NB4 (cell line): Measurements from ENCODE around the gene RGS9BP.
"Not testable (repeated sequence)": the region's sequence is repeated elsewhere in the genome, so short reads cannot be mapped to it uniquely, and the experiment has no call there.

Source experiments
- CTCF ChIP-seq: IDR thresholded peaks from one replicate; pipeline ENCODE4 v1.5.1; 2012; ENCODE audit warnings: low read depth, low read length
- MAX ChIP-seq: IDR thresholded peaks from 2 replicates; pipeline ENCODE4 v1.6.1; 2011; ENCODE audit warnings: low read depth, low read length

GRCh38 chr19:32694851-32695250, 19.2 kb downstream of the RGS9BP start:
- TF ChIP-seq CTCF, MAX: not testable (repeated sequence)
